ENCODE measurements around the gene NIPSNAP3A. TPM values are rescaled to one million over a fixed set of nuclear protein-coding genes. Genes with fewer than 3 reads are reported as not detected.

Gene NIPSNAP3A
- total RNA-seq, 4 donors from 2014 or later = 22.6 to 63.2 (median 43.3) TPM

GRCh38 chr9:104783588-104783987, 36.1 kb downstream of the NIPSNAP3A start:
- H3K27ac ChIP-seq = no peak overlapping the region
- no peak for DNase-seq
- TF ChIP-seq CTCF (IDR thresholded peaks at IDR 0.05) (no peak), POLR2A (IDR thresholded peaks at IDR 0.05) (no peak)
- H3K36me3 ChIP-seq = no peaks in the 10 kb centered on the region
- intact Hi-C loops (cut with DNase I; ENCODE audit: low total_unique reads) = no loop called here
- H3K4me1 ChIP-seq = no peaks in the 10 kb centered on the region
- no peaks in the 10 kb centered on the region for H3K9me3 ChIP-seq
- no peaks in the 10 kb centered on the region for H3K27me3 ChIP-seq
- H3K4me3 ChIP-seq = no peak overlapping the region

GRCh38 chr9:104784098-104784497, 36.6 kb downstream of the NIPSNAP3A start:
- intact Hi-C loops (cut with DNase I; ENCODE audit: low total_unique reads) = no loop called here
- Histone ChIP-seq H3K36me3 (no peaks in the 10 kb centered on the region), H3K4me3 (no peak overlapping the region), H3K9me3 (no peaks in the 10 kb centered on the region), H3K27ac (no peak overlapping the region), H3K27me3 (no peaks in the 10 kb centered on the region), H3K4me1 (no peaks in the 10 kb centered on the region)
- no peak for DNase-seq
- no peak for TF ChIP-seq POLR2A (IDR thresholded peaks at IDR 0.05)
- TF ChIP-seq CTCF (IDR thresholded peaks at IDR 0.05) = no peak

GRCh38 chr9:104786293-104786692, 38.8 kb downstream of the NIPSNAP3A start:
- DNase-seq = no peak
- Histone ChIP-seq H3K4me1 (no peaks in the 10 kb centered on the region), H3K36me3 (no peaks in the 10 kb centered on the region), H3K4me3 (no peak overlapping the region), H3K27me3 (no peaks in the 10 kb centered on the region), H3K27ac (no peak overlapping the region), H3K9me3 (no peaks in the 10 kb centered on the region)
- intact Hi-C loops (cut with DNase I; ENCODE audit: low total_unique reads) = no loop called here
- TF ChIP-seq POLR2A (IDR thresholded peaks at IDR 0.05) = no peak
- no peak for TF ChIP-seq CTCF (IDR thresholded peaks at IDR 0.05)

GRCh38 chr9:104787306-104788015, 40.0 kb downstream of the NIPSNAP3A start:
- Histone ChIP-seq H3K27me3 (no peaks in the 10 kb centered on the region), H3K4me3 (no peak overlapping the region), H3K36me3 (no peaks in the 10 kb centered on the region), H3K27ac (no peak overlapping the region), H3K4me1 (no peaks in the 10 kb centered on the region), H3K9me3 (no peaks in the 10 kb centered on the region)
- intact Hi-C loops (cut with DNase I; ENCODE audit: low total_unique reads) = no loop called here
- TF ChIP-seq POLR2A (IDR thresholded peaks at IDR 0.05) (no peak), CTCF (IDR thresholded peaks at IDR 0.05) (no peak)
- no peak for DNase-seq

- Histone ChIP-seq H3K36me3 (no peaks in the 10 kb centered on the region), H3K4me3 (no peak overlapping the region), H3K27ac (no peak overlapping the region)
Observed at GRCh38 chr9:104788251-104788650, 40.8 kb downstream of the NIPSNAP3A start.

More at GRCh38 chr9:104788251-104788650, 40.8 kb downstream of the NIPSNAP3A start:
- DNase-seq = no peak
- H3K4me1 ChIP-seq = no peaks in the 10 kb centered on the region
- TF ChIP-seq CTCF (IDR thresholded peaks at IDR 0.05) (no peak), POLR2A (IDR thresholded peaks at IDR 0.05) (no peak)
- H3K9me3 ChIP-seq = no peaks in the 10 kb centered on the region
- intact Hi-C loops (cut with DNase I; ENCODE audit: low total_unique reads) = no loop called here
- no peaks in the 10 kb centered on the region for H3K27me3 ChIP-seq
